Liver (tissue), 3 donors: ENCODE results near the gene MSMO1.

ENCODE experiments used
- FOXA2 ChIP-seq: IDR thresholded peaks from 2 replicates; pipeline ENCODE4 v1.6.1; 2016; ENCODE audit warnings: antibody characterized with exemption
- RAD21 ChIP-seq, 2 donors: IDR thresholded peaks; 2 replicates each; pipeline ENCODE4 v1.6.1; 2016; ENCODE audit warnings: antibody characterized with exemption in 2 of 2, mild to moderate bottlenecking in 2 of 2
- TF ChIP-seq, protein P1 (sequence below): fragments of 150-350 bp; IDR thresholded peaks from 2 replicates; pipeline ENCODE4 v1.5.1; 2017; ENCODE audit warnings: improper control_type of control experiment, low read depth, low read length; ENCODE audit not compliant: missing input control
- TF ChIP-seq, protein P2 (sequence below): IDR thresholded peaks from 2 replicates; pipeline ENCODE4 v1.6.1; 2016; ENCODE audit warnings: antibody characterized with exemption
- donor health status: healthy.
- donor health status: healthy.

DNA sequence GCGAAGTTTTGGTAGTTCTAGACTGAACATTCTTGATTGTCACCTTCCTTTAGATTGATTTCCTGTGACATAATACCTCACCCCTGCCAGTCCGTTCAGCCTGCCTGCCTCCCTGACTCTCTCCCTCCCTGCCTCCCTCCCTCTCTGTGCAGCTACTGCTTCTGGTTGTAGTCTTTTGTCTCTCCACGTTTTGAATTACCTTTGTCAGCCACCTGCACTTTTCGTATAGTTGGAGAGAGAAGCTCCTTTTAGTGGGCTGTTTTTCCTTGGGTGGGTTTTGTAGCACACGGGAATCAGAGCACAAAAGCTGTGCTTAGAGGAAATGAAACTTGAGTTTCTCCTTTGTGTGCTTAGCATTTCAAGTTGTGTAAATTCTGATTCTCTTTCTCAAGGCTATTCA lies 32.6 kb upstream of the MSMO1 start:
- TF ChIP-seq, protein P1, sequence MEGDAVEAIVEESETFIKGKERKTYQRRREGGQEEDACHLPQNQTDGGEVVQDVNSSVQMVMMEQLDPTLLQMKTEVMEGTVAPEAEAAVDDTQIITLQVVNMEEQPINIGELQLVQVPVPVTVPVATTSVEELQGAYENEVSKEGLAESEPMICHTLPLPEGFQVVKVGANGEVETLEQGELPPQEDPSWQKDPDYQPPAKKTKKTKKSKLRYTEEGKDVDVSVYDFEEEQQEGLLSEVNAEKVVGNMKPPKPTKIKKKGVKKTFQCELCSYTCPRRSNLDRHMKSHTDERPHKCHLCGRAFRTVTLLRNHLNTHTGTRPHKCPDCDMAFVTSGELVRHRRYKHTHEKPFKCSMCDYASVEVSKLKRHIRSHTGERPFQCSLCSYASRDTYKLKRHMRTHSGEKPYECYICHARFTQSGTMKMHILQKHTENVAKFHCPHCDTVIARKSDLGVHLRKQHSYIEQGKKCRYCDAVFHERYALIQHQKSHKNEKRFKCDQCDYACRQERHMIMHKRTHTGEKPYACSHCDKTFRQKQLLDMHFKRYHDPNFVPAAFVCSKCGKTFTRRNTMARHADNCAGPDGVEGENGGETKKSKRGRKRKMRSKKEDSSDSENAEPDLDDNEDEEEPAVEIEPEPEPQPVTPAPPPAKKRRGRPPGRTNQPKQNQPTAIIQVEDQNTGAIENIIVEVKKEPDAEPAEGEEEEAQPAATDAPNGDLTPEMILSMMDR = no peak
- TF ChIP-seq, protein P2, sequence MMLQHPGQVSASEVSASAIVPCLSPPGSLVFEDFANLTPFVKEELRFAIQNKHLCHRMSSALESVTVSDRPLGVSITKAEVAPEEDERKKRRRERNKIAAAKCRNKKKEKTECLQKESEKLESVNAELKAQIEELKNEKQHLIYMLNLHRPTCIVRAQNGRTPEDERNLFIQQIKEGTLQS = no peak
- no peak for TF ChIP-seq FOXA2
- TF ChIP-seq RAD21 (IDR thresholded peaks at IDR 0.05) = no peak
